ENCODE results near the gene NMUR2.

DNA sequence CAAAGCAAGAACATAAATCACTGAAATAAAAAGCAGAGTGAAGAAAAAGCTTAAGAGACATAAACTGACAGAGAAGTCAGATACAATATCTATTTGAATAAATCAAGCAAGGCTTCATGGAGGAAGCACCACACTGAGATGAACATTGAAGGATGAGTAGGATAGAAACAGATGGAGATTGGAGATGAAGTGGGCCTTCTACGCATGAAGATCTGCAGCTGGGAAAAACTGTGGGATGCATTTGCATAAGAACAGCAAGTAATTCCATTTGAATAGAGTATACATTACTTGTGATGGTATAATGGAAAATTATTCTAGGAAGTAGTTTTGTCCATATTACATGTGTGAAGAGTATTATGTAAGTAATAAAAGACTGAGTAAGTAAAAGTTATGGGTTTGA, 16.5 kb downstream of the NMUR2 start:
- TF ChIP-seq, protein P1, sequence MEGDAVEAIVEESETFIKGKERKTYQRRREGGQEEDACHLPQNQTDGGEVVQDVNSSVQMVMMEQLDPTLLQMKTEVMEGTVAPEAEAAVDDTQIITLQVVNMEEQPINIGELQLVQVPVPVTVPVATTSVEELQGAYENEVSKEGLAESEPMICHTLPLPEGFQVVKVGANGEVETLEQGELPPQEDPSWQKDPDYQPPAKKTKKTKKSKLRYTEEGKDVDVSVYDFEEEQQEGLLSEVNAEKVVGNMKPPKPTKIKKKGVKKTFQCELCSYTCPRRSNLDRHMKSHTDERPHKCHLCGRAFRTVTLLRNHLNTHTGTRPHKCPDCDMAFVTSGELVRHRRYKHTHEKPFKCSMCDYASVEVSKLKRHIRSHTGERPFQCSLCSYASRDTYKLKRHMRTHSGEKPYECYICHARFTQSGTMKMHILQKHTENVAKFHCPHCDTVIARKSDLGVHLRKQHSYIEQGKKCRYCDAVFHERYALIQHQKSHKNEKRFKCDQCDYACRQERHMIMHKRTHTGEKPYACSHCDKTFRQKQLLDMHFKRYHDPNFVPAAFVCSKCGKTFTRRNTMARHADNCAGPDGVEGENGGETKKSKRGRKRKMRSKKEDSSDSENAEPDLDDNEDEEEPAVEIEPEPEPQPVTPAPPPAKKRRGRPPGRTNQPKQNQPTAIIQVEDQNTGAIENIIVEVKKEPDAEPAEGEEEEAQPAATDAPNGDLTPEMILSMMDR (IDR thresholded peaks at IDR 0.05; ENCODE audit: low read depth, low read length) = no peak
- TF ChIP-seq POLR2A (IDR thresholded peaks at IDR 0.05; ENCODE audit: extremely low read depth, insufficient read length) (no peak), MYC (IDR thresholded peaks at IDR 0.05; ENCODE audit: low read depth, low read length) (no peak)
- TF ChIP-seq, protein P2, sequence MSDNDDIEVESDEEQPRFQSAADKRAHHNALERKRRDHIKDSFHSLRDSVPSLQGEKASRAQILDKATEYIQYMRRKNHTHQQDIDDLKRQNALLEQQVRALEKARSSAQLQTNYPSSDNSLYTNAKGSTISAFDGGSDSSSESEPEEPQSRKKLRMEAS (IDR thresholded peaks at IDR 0.05; ENCODE audit: low read depth, low read length) = no peak

All from NB4 (cell line).